GM19043 (cell line): Measurements from ENCODE around the gene CCDC7.
"Not testable (repeated sequence)": the region's sequence is repeated elsewhere in the genome, so short reads cannot be mapped to it uniquely, and the experiment has no call there.

Experiments
- ATAC-seq: cut with Tn5 transposase; IDR thresholded peaks from one replicate; pipeline ENCODE4 v1.9.1; 2021; ENCODE audit warnings: low read depth; ENCODE audit not compliant: unreplicated experiment

CCDC7 gene

GRCh38 chr10:32917817-32918216 is 471.9 kb downstream of the CCDC7 start:
- ATAC-seq: not testable (repeated sequence)

GRCh38 chr10:32922170-32922569 is 476.2 kb downstream of the CCDC7 start:
- no peak for ATAC-seq

- no peak for ATAC-seq
These were observed 477.2 kb downstream of the CCDC7 start for GRCh38 chr10:32923134-32923533.

- no peak for ATAC-seq
These were observed 477.9 kb downstream of the CCDC7 start for GRCh38 chr10:32923849-32924248.
